ENCODE measurements around the gene YIF1B. TPM values are rescaled to one million over a fixed set of nuclear protein-coding genes. Genes with fewer than 3 reads are reported as not detected.
A peak's percentile ranks its signal among the peaks of the same experiment; 100 is the strongest.

The YIF1B gene
- total and polyA plus RNA-seq, 9 of the 15 experiments (the other 6 are each of a cell fraction or from before 2014, with no cell fraction given), result 8.5 to 586 (median 323) TPM

- H3K9ac ChIP-seq (ENCODE audit: insufficient read depth in 1 of 2, low read depth in 2 of 2, low read length in 2 of 2), result no peak overlapping the region
- peak; percentile 42 for FAIRE-seq
- BruUV-seq (replicated peaks), result no TSS peak
Observed at GRCh38 chr19:38287604-38288003, 28.1 kb downstream of the YIF1B start.

More at GRCh38 chr19:38287604-38288003, 28.1 kb downstream of the YIF1B start:
- Histone ChIP-seq H3K9me1 (ENCODE audit: control insufficient read depth, insufficient read depth, low read length) (no peaks in the 10 kb centered on the region), H3K27ac (ENCODE audit: extremely low read depth, low read depth, low read length) (no peak overlapping the region), H3K27me3 (ENCODE audit: control insufficient read depth in 2 of 2, insufficient read depth in 2 of 2, low read length in 2 of 2) (no peaks in the 10 kb centered on the region), H3K4me1 (replicated peaks in 1 of 2; ENCODE audit: control insufficient read depth in 2 of 2, insufficient read depth in 2 of 2, low read length in 2 of 2) (peaks cover 2 to 31% of the 10 kb centered on the region in 2 experiments; a peak in 3 of 5 replicates), H3K4me2 (ENCODE audit: insufficient read depth, low read length) (no peak overlapping the region), H3K4me3 (no peak overlapping the region), H3K9me3 (replicated peaks; ENCODE audit: control insufficient read depth, insufficient read depth, low read depth, low read length) (no peaks in the 10 kb centered on the region), H3K36me3 (ENCODE audit: control insufficient read depth, insufficient read depth, low read length) (no peaks in the 10 kb centered on the region), H3K79me2 (ENCODE audit: control insufficient read depth, insufficient read depth, low read length) (no peaks in the 10 kb centered on the region), H2AFZ (ENCODE audit: low read depth, low read length) (no peak overlapping the region), H4K20me1 (replicated peaks; ENCODE audit: control insufficient read depth, insufficient read depth, low read length) (no peaks in the 10 kb centered on the region)
- no peak for ATAC-seq
- WGBS (ENCODE audit: insufficient coverage, low coverage, missing lambda C conversion rate), result 63% methylated on average over 9 of the region's 9 CpGs
- no peak for DNase-seq (ENCODE audit: extremely low read depth in 1 of 4, low spot score in 3 of 4)
- peak; percentile 52; the same call in 1 of the 2 replicates for TF ChIP-seq ZBTB33 (CRISPR knock-in tag; IDR thresholded peaks at IDR 0.05)
- no peak for TF ChIP-seq SMAD3 (CRISPR knock-in tag; conservative IDR thresholded peaks at IDR 0.05)
- peak; percentile 53; the same call in 1 of the 2 replicates for TF ChIP-seq SPI1 (IDR thresholded peaks at IDR 0.05; ENCODE audit: borderline replicate concordance, low read depth, low read length)
- ChIA-PET CTCF (ENCODE audit: low intra/inter-chr PET ratio) (no interaction called here), POLR2A (interaction anchor here (1.5 to 1.9 kb wide), 2 partner anchors 10 to 15 kb away, joined by 5 to 7 read pairs; no protein-coding TSS in a partner anchor)
- in situ Hi-C loops (cut with MboI), result no loop called here
- intact Hi-C loops (cut with micrococcal nuclease), result no loop called here

Data from K562 (cell line).